Omental fat pad (tissue), 4 donors: Measurements from ENCODE around the gene TTC27. TPM values are rescaled to one million over a fixed set of nuclear protein-coding genes. Genes with fewer than 3 reads are reported as not detected.
"Not testable (repeated sequence)": the region's sequence is repeated elsewhere in the genome, so short reads cannot be mapped to it uniquely, and the experiment has no call there.

ENCODE experiments used
- ATAC-seq: fragments of 150-250 bp; one replicate; pipeline ENCODE4 v1.9.1; 2016; ENCODE audit warnings: mild to moderate bottlenecking, moderate library complexity; ENCODE audit not compliant: low FRiP score
- DNase-seq: peaks from one replicate; pipeline ENCODE4 v3.0.0-alpha.2; 2019; ENCODE audit warnings: low spot score
- total RNA-seq, 4 donors: library from RNA; depleted of rRNA; stranded (reverse); fragments of >200 nt; gene quantifications; one replicate each; pipeline ENCODE4 v1.1.0, GENCODE V29; 2016
- TF ChIP-seq, protein P1 (sequence below), 3 donors: fragments of 450-650 bp; IDR thresholded peaks; one replicate each; pipeline ENCODE4 v1.5.1; 2016 to 2017; ENCODE audit warnings: antibody characterized with exemption in 3 of 3, mild to moderate bottlenecking in 3 of 3, moderate library complexity in 2 of 3

The TTC27 gene
- total RNA-seq, 4 donors from 2014 or later, result 13.9 to 21.8 (median 15.2) TPM

DNA sequence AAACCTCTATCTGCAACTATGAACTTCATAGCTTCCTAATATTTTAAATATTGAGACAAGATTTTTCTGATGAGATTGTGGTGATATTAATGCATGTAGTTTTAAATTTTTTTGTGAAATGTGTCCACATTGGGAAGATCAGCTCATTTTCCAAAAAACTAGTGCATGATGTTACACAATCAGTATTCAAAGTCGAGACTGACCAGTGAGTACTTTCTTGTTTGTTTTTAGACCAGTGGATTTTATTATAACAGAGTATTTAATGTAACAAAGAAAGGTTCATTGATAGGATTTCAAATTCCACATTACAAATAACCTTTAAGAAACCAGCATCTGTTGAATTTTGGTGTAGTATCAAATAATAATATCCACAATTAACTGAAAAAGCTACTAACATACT lies 99.3 kb downstream of the TTC27 start:
- TF ChIP-seq, protein P1, sequence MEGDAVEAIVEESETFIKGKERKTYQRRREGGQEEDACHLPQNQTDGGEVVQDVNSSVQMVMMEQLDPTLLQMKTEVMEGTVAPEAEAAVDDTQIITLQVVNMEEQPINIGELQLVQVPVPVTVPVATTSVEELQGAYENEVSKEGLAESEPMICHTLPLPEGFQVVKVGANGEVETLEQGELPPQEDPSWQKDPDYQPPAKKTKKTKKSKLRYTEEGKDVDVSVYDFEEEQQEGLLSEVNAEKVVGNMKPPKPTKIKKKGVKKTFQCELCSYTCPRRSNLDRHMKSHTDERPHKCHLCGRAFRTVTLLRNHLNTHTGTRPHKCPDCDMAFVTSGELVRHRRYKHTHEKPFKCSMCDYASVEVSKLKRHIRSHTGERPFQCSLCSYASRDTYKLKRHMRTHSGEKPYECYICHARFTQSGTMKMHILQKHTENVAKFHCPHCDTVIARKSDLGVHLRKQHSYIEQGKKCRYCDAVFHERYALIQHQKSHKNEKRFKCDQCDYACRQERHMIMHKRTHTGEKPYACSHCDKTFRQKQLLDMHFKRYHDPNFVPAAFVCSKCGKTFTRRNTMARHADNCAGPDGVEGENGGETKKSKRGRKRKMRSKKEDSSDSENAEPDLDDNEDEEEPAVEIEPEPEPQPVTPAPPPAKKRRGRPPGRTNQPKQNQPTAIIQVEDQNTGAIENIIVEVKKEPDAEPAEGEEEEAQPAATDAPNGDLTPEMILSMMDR (IDR thresholded peaks at IDR 0.05), result no peak
- no peak for ATAC-seq
- no peak for DNase-seq

DNA sequence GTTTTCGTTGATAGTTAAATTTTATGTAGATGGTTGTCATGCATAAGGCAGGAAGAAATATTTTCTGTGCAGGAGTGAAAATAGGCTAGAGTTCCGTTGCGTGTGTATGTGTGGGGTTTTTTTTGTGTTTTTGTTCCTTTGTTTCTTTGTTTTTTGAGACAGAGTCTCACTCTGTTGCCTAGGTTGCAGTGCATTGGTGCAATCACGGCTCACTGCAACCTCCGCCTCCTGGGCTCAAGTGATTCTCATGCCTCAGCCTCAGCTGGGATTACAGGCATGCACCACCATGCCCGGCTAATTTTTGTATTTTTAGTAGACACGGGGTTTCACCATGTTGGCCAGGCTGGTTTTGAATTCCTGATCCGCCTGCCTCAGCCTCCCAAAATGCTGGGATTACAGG lies 103.1 kb downstream of the TTC27 start:
- ATAC-seq, result not testable (repeated sequence)

DNA sequence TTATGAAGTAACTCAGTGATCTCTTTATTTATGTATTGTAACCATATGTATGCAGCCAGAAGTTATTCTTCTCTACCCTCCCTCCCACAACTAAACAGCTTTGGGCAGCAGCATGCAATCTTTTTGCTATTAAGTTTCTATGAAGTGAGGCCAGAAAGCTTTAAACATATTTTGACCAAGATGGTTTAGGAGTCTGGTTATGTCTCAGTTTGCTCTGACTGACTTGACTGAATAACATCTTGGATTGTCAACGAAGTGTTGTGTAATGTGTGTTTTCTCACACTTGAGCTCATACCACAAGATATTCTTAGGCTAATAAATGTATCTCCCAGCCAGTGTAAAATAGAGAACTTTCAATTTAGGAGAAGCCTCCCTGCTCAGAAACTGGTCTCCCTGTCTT lies 104.3 kb downstream of the TTC27 start:
- ATAC-seq, result no peak
- DNase-seq, result no peak
- TF ChIP-seq, protein P1 (IDR thresholded peaks at IDR 0.05), result no peak

More for the DNA sequence above, 103.1 kb downstream of the TTC27 start:
- not testable (repeated sequence) for DNase-seq

DNA sequence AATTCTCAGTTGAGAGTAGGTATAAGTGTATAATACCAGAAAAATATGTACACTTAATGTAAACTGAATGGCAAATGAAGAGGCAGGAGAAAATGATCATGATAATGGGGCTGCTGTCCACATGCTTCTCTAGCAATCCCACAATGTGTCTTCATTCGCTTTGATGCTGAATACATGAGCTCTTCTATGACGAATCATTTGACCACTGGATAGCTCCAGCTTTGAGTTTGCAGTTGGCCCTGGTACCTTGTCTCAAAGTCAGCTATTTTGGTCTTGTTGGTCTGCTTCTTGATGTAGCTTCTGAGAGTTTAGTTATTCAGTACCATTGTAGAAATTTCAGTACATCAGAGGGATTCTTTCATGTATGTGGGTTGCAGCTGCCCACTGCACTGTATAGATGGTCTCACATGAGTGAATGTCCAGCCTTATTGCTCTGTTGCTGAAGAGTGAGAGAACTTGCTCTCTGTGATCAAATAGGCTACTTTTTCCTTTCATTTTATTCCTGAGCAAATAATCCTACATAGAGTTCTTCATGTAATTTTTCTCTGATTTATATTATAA lies 105.1 kb downstream of the TTC27 start:
- no peak for ATAC-seq
- no peak for DNase-seq
- TF ChIP-seq, protein P1 (IDR thresholded peaks at IDR 0.05), result no peak

DNA sequence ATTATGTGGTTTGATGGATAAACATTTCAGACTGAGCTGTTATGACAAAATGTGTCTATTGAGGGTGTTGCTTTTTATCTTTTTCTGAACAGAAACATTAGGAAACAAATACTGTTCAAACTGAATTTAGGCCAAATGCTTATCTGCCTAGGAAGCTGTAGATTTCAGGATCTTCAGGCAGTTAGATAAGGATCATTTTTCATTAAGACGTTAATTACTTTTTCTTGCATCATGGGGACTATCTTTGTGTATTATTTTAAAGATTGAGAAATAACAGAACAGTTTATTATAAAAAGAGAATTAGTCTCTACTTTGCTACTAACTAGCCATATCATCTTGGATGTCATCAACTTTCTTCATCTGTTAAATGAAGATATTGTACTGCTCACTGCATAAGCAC lies 107.5 kb downstream of the TTC27 start:
- TF ChIP-seq, protein P1 (IDR thresholded peaks at IDR 0.05), result no peak

DNA sequence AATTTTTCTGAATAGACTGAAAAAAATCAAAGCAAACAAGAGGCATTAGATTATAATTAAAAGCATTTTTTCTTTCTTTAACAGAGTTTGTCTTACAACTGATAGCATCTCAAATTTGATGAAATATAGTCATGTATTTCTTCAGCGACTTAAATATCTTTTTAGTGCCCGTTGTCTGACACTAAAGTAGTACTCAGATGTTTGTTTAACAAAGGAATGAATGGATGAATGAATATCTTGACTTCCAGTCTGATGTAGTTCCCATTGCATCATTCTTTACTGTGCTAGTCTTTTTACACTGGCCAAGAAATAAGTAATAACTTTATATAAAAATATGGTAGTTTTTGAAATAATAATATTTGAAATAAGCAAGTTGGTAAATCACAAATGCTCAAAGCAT lies 111.1 kb downstream of the TTC27 start:
- no peak for ATAC-seq
- TF ChIP-seq, protein P1 (IDR thresholded peaks at IDR 0.05), result no peak
- DNase-seq, result no peak

More for the DNA sequence above, 107.5 kb downstream of the TTC27 start:
- ATAC-seq, result no peak
- DNase-seq, result no peak

DNA sequence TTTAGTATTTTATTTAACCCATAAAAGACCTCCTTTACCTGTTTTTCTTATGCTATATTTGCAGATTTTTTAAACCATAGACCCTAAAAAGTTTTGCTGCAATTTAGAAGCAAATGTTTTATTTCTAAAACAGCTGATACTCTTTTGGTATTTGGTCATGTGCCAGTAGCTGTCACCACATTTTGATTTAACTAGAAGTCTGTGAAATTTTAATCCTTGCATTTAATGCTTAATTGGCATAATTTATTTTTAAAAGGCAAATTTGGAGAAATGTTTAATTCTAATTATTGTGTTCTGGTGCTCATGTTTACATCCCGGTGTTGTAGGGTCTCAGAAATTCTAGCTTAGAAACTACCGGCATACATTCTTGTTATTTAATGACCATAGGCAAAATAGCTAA lies 111.8 kb downstream of the TTC27 start:
- no peak for ATAC-seq
- TF ChIP-seq, protein P1 (IDR thresholded peaks at IDR 0.05), result no peak

More for the DNA sequence above, 111.8 kb downstream of the TTC27 start:
- DNase-seq, result no peak
